GM12891 (cell line): ENCODE measurements around the gene GIMAP5.

Experiments
- POLR2A ChIP-seq: IDR thresholded peaks from 2 replicates; pipeline ENCODE4 v1.6.1; 2011; ENCODE audit warnings: low read depth, low read length, control low read depth
- POLR2AphosphoS5 ChIP-seq: IDR thresholded peaks from 2 replicates; pipeline ENCODE4 v1.6.1; 2011; ENCODE audit warnings: low read depth, low read length, control low read depth
- SPI1 ChIP-seq: IDR thresholded peaks from 2 replicates; pipeline ENCODE4 v1.6.1; 2011; ENCODE audit warnings: low read depth, low read length, control low read depth

DNA sequence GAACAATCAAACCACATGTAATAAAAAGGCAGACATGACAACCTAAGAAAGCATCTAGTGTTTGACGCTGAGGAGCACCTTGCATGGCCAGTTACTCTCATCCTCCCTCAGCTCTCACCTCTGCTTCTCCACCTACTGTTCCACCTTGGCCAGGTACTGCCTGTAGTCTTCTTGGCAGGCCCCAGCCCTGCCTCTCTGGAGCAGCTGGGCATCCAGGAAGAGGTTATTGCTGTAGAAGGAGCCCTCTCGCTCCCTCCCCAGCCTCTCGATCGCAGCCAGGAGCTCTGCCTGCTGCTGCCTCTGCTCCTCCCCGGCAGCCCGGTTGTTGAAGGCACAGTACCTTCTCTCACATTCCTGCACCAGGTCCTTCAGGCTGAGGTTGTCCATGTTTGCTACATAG lies 9.7 kb downstream of the GIMAP5 start:
- TF ChIP-seq SPI1 = no peak
- no peak for TF ChIP-seq POLR2A
- TF ChIP-seq POLR2AphosphoS5 = no peak
